ENCODE results near the gene RPN2. TPM values are rescaled to one million over a fixed set of nuclear protein-coding genes. Genes with fewer than 3 reads are reported as not detected.

Gene RPN2
- total RNA-seq, 1 experiment from 2014 or later, result 222 TPM

- Histone ChIP-seq H3K4me3 (ENCODE audit: low read depth, low read length, poor library complexity, severe bottlenecking) (no peak overlapping the region), H3K27ac (ENCODE audit: low read depth, low read length, poor library complexity, severe bottlenecking) (no peak overlapping the region), H3K36me3 (ENCODE audit: insufficient read depth, low read length, poor library complexity, severe bottlenecking) (no peaks in the 10 kb centered on the region), H3K4me1 (ENCODE audit: insufficient read depth, low read length, poor library complexity, severe bottlenecking) (no peaks in the 10 kb centered on the region), H3K27me3 (replicated peaks; ENCODE audit: insufficient read depth, low read depth, low read length, poor library complexity) (no peaks in the 10 kb centered on the region), H3K9me3 (ENCODE audit: low read depth, low read length, poor library complexity, severe bottlenecking) (no peaks in the 10 kb centered on the region)
- POLR2A ChIA-PET (ENCODE audit: low non-redundant PET), result no interaction called here
- BruUV-seq (replicated peaks), result no TSS peak
- TF ChIP-seq CTCF (conservative IDR thresholded peaks at IDR 0.05; ENCODE audit: low read depth, low read length), result no peak
- no peak for TF ChIP-seq EZH2 (IDR thresholded peaks at IDR 0.05; ENCODE audit: borderline replicate concordance, low read depth, low read length, poor library complexity, severe bottlenecking)
- no peak for DNase-seq (ENCODE audit: low spot score)
- CTCF ChIA-PET, result interaction anchor here (0.5 kb wide), 1 partner anchor 34 kb away, joined by 5 read pairs; no protein-coding TSS in a partner anchor
- intact Hi-C loops (cut with micrococcal nuclease; ENCODE audit: unreplicated experiment), result no loop called here
Observed at GRCh38 chr20:37271421-37271768, 92.3 kb downstream of the RPN2 start.

DNA sequence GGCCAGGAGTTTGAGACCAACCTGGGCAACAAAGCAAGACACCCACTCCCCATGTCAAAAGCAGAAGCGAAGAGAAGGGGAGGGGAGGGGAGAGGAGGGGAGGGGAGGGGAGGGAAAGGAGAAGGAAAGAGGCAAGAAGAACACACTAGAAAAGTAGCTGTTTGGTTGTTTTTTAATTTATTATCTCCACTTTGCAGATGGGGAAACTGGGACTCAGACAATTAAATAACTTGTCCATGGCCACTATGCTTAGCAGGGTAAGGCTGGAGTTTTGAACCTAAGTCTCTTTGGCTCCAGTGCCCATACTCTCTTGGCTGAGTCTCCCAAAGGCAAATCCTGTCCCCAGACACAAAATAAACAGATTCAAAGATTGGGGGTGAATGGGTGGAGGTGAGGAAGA, 94.9 kb downstream of the RPN2 start:
- Histone ChIP-seq H3K4me1 (ENCODE audit: insufficient read depth, low read length, poor library complexity, severe bottlenecking) (no peaks in the 10 kb centered on the region), H3K9me3 (ENCODE audit: low read depth, low read length, poor library complexity, severe bottlenecking) (no peaks in the 10 kb centered on the region), H3K27me3 (replicated peaks; ENCODE audit: insufficient read depth, low read depth, low read length, poor library complexity) (no peaks in the 10 kb centered on the region), H3K27ac (ENCODE audit: low read depth, low read length, poor library complexity, severe bottlenecking) (no peak overlapping the region), H3K36me3 (ENCODE audit: insufficient read depth, low read length, poor library complexity, severe bottlenecking) (no peaks in the 10 kb centered on the region), H3K4me3 (ENCODE audit: low read depth, low read length, poor library complexity, severe bottlenecking) (no peak overlapping the region)
- TF ChIP-seq CTCF (conservative IDR thresholded peaks at IDR 0.05; ENCODE audit: low read depth, low read length) (no peak), EZH2 (IDR thresholded peaks at IDR 0.05; ENCODE audit: borderline replicate concordance, low read depth, low read length, poor library complexity, severe bottlenecking) (no peak)
- ChIA-PET POLR2A (ENCODE audit: low non-redundant PET) (no interaction called here), CTCF (interaction anchor here (0.6 kb wide), 1 partner anchor 719 kb away, joined by 3 read pairs; no protein-coding TSS in a partner anchor)
- no TSS peak for BruUV-seq (replicated peaks)
- intact Hi-C loops (cut with micrococcal nuclease; ENCODE audit: unreplicated experiment), result no loop called here
- no peak for DNase-seq (ENCODE audit: low spot score)

DNA sequence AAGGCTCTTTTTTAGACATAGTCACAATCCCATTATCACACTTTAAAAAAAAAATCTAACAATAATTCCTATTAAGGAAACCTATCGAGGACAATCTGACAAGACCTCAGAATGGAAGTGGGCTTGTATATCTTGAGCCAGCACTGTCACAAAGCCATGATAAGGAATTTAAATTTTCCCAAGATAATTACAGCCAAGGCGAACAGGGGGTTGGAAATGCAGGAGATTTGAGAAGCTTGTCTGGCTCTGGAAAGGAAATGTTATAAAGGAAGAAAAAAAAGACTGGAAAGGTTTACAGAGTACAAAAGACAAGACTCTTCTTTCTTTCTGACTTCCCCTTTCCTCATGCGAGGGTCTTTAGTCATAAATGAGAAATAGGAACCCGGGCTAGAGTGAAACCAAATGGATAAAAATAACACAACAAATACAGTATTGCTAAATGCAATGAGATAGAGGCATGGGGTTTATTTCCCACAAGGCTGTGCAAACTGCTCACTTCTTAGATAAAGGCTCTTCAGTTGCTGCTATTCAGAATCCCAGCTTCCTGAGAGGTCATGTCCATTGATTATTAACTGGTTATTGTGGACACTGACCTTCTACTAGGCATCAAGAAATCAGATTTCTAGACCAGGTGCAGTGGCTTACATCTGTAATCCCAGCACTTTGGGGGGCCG, 95.9 kb downstream of the RPN2 start:
- no peaks in the 10 kb centered on the region for H3K36me3 ChIP-seq (ENCODE audit: insufficient read depth, low read length, poor library complexity, severe bottlenecking)
- no peak overlapping the region for H3K27ac ChIP-seq (ENCODE audit: low read depth, low read length, poor library complexity, severe bottlenecking)
- no TSS peak for BruUV-seq (replicated peaks)
- TF ChIP-seq CTCF (conservative IDR thresholded peaks at IDR 0.05; ENCODE audit: low read depth, low read length) (no peak), EZH2 (IDR thresholded peaks at IDR 0.05; ENCODE audit: borderline replicate concordance, low read depth, low read length, poor library complexity, severe bottlenecking) (no peak)
- H3K27me3 ChIP-seq (replicated peaks; ENCODE audit: insufficient read depth, low read depth, low read length, poor library complexity), result no peaks in the 10 kb centered on the region
- POLR2A ChIA-PET (ENCODE audit: low non-redundant PET), result no interaction called here
- no peaks in the 10 kb centered on the region for H3K9me3 ChIP-seq (ENCODE audit: low read depth, low read length, poor library complexity, severe bottlenecking)
- H3K4me1 ChIP-seq (ENCODE audit: insufficient read depth, low read length, poor library complexity, severe bottlenecking), result no peaks in the 10 kb centered on the region
- intact Hi-C loops (cut with micrococcal nuclease; ENCODE audit: unreplicated experiment), result no loop called here
- no peak for DNase-seq (ENCODE audit: low spot score)
- CTCF ChIA-PET, result interaction anchor here (0.5 kb wide), 1 partner anchor 266 kb away, joined by 3 read pairs; no protein-coding TSS in a partner anchor
- H3K4me3 ChIP-seq (ENCODE audit: low read depth, low read length, poor library complexity, severe bottlenecking), result no peak overlapping the region
